ENCODE measurements around the gene ZNF521.

The ZNF521 gene

DNA sequence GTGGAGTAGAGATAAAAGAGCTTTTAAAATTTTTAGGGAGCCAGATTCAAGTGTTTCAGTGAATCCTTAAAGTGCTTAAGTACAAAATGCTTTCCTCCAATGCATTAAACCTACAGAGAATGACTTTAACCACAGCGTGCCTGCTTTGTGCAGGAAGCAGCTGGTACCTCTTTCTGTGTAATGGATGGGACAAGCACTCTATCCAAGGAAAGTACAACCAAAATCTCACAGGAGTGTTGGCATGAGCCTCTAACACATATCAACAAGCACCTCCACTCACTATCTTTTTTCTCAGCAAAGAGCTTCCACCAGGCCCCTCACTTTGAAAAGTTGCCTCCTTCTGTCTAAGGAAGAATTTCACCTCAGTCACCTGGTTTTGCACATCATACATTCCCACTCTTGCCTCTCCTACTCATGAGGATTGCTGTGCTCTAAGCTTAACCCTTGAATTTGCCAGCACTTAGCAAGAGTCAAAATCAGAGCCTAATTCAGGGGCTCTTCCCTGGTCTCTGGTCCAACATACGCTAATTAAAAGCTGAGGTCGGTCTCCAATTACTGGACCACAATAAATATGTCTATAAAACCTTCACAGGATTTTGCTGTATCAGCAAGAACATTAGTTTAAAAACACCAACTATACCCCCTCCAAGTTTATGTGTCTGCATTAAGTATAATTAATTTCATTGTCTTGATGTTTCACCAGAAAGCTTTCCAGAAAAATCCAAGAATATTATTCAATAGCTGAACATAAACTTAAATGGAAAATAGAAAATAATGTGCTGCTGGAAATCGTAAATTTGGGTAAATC is 68.9 kb downstream of the ZNF521 start:
- DNase-seq (ENCODE audit: extremely low read depth, insufficient read length): no peak
- Histone ChIP-seq H3K36me3 (ENCODE audit: control insufficient read depth, insufficient read depth, low read length) (no peaks in the 10 kb centered on the region), H3K27me3 (replicated peaks; ENCODE audit: control insufficient read depth, insufficient read depth, low read length) (peaks cover 2% of the 10 kb centered on the region; the same call in 1 of the 2 replicates), H3K4me3 (replicated peaks; ENCODE audit: low read depth, low read length) (no peak overlapping the region)
- TF ChIP-seq, protein P1, sequence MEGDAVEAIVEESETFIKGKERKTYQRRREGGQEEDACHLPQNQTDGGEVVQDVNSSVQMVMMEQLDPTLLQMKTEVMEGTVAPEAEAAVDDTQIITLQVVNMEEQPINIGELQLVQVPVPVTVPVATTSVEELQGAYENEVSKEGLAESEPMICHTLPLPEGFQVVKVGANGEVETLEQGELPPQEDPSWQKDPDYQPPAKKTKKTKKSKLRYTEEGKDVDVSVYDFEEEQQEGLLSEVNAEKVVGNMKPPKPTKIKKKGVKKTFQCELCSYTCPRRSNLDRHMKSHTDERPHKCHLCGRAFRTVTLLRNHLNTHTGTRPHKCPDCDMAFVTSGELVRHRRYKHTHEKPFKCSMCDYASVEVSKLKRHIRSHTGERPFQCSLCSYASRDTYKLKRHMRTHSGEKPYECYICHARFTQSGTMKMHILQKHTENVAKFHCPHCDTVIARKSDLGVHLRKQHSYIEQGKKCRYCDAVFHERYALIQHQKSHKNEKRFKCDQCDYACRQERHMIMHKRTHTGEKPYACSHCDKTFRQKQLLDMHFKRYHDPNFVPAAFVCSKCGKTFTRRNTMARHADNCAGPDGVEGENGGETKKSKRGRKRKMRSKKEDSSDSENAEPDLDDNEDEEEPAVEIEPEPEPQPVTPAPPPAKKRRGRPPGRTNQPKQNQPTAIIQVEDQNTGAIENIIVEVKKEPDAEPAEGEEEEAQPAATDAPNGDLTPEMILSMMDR (IDR thresholded peaks at IDR 0.05; ENCODE audit: insufficient read depth, low read length, poor library complexity, severe bottlenecking): no peak

DNA sequence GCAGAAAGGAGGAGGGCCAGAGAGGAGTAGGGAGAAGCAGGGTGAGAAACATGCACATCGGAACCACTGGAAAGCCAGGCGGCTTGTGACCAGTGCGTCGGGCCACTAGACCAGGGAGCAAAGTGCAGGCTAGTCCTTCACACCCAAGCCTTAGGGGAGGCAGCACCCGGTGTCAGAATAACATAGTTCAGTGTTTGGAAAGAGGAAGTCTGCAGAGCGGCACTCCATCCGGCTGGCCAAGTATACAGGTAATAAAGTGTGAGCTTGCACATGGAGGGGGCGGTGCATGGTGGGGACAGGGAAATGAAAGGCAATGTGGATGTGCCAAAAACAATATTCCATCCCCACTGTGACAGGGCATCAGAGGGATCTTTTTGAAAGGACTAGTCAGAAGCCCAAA is 69.7 kb downstream of the ZNF521 start:
- H3K36me3 ChIP-seq (ENCODE audit: control insufficient read depth, insufficient read depth, low read length): no peaks in the 10 kb centered on the region
- TF ChIP-seq, protein P1 (IDR thresholded peaks at IDR 0.05; ENCODE audit: insufficient read depth, low read length, poor library complexity, severe bottlenecking): no peak
- H3K4me3 ChIP-seq (replicated peaks; ENCODE audit: low read depth, low read length): no peak overlapping the region
- DNase-seq (ENCODE audit: extremely low read depth, insufficient read length): no peak
- peaks cover 2% of the 10 kb centered on the region; the same call in 1 of the 2 replicates for H3K27me3 ChIP-seq (replicated peaks; ENCODE audit: control insufficient read depth, insufficient read depth, low read length)

DNA sequence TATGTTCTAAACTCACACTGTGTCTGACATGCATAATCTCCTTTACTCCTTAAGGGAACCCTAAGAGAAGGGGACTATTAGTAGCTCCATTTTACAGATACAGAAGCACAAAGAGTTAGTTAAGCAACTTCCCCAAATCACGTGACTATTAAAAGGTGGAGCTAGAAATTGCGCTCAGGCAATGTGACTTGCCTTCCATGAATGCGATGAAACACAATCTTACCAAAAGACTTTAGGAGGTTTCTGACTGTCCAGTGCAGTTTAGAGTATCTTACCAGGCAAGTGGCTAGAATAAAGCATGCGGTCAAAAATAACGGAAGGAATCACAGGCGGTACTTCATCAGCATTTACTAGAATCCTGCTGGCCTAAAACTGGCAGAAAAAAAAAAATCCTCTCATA is 70.4 kb downstream of the ZNF521 start:
- no peaks in the 10 kb centered on the region for H3K36me3 ChIP-seq (ENCODE audit: control insufficient read depth, insufficient read depth, low read length)
- H3K27me3 ChIP-seq (replicated peaks; ENCODE audit: control insufficient read depth, insufficient read depth, low read length): peaks cover 2% of the 10 kb centered on the region; the same call in 1 of the 2 replicates
- no peak overlapping the region for H3K4me3 ChIP-seq (replicated peaks; ENCODE audit: low read depth, low read length)
- TF ChIP-seq, protein P1 (IDR thresholded peaks at IDR 0.05; ENCODE audit: insufficient read depth, low read length, poor library complexity, severe bottlenecking): no peak
- no peak for DNase-seq (ENCODE audit: extremely low read depth, insufficient read length)

DNA sequence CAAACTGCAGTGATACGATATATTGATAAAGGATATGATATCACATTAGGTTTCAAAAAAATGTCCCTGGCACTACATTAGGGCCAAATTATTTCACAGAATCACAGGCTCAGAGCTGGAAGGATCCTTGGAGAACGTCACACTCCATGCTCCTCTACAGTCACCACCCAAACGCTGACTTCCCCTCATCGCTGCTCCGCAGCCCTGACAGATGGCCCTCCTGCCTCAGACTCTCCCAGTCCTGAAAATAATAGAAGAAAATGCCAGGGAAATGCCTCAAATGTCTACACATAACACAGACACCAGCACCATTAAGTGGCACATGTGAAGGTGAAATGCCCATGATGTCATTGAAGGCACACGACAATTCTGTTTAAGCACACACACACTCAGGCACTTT is 72.0 kb downstream of the ZNF521 start:
- no peak overlapping the region for H3K4me3 ChIP-seq (replicated peaks; ENCODE audit: low read depth, low read length)
- peaks cover 2% of the 10 kb centered on the region; the same call in 1 of the 2 replicates for H3K27me3 ChIP-seq (replicated peaks; ENCODE audit: control insufficient read depth, insufficient read depth, low read length)
- TF ChIP-seq, protein P1 (IDR thresholded peaks at IDR 0.05; ENCODE audit: insufficient read depth, low read length, poor library complexity, severe bottlenecking): no peak
- H3K36me3 ChIP-seq (ENCODE audit: control insufficient read depth, insufficient read depth, low read length): no peaks in the 10 kb centered on the region
- no peak for DNase-seq (ENCODE audit: extremely low read depth, insufficient read length)

DNA sequence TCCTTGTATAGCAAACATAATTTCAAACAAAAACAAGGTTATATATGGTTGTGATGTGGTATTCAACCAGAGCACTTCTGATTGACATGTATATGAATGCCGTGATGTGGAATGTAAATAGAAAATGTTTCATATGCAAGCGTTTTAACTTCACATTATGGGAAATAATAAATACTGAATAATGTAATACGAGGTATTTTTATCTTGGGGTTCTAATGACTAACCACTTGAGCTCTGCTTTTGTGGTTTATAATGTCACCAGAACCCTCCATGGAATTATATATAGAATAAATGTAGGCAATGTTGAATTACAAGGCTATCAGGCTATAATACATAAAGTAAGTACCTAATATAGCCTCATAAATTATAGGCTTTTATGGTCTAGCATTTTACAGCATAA is 72.4 kb downstream of the ZNF521 start:
- DNase-seq (ENCODE audit: extremely low read depth, insufficient read length): no peak
- Histone ChIP-seq H3K27me3 (replicated peaks; ENCODE audit: control insufficient read depth, insufficient read depth, low read length) (peaks cover 2% of the 10 kb centered on the region; the same call in 1 of the 2 replicates), H3K4me3 (replicated peaks; ENCODE audit: low read depth, low read length) (no peak overlapping the region), H3K36me3 (ENCODE audit: control insufficient read depth, insufficient read depth, low read length) (no peaks in the 10 kb centered on the region)
- TF ChIP-seq, protein P1 (IDR thresholded peaks at IDR 0.05; ENCODE audit: insufficient read depth, low read length, poor library complexity, severe bottlenecking): no peak
